Activated CD4-positive, CD25-positive, alpha-beta regulatory T cell treated with anti-CD3 and anti-CD28 coated beads, Interleukin-2, amount 50 U/mL, for 72 hours (primary cell): ENCODE data around the gene C2CD5.
A peak's percentile ranks its signal among the peaks of the same experiment; 100 is the strongest.
"Not testable (repeated sequence)": the region's sequence is repeated elsewhere in the genome, so short reads cannot be mapped to it uniquely, and the experiment has no call there.

Source experiments
- DNase-seq: peaks from one replicate; pipeline ENCODE4 v3.0.0; 2021

The C2CD5 gene

DNA sequence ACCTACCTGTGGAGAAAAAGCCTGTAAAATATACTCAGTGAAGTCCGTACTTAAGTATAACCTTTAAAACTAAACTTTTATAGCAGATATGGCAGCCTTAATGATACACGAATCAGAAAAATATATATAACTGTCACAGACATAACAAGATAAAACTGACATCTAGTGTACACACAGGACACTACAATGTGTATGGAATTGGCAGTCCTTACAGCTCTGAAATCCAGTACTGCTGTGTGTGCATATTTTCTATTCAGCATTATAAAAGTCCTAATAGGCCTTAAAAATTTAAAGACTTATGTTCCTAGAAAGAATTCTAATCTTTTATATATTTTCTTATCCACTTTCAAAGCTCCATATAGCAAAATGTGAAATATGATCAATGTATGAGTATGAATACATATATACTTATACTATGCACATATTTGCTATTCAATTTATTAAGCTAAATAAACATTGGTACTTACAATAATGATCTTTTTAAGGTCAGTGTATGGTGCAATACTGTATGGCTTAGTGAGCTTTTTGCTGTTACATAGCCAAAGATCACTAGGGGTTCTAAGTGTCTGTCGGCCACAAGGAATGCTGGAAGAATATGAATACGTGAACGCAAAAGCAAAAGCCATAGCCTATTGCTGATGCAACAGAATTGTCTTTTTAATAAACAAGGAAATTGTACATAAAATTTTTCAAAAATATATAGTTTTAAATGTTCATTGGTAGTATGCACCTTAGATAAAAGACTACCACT, 69.2 kb downstream of the C2CD5 start:
- no peak for DNase-seq

DNA sequence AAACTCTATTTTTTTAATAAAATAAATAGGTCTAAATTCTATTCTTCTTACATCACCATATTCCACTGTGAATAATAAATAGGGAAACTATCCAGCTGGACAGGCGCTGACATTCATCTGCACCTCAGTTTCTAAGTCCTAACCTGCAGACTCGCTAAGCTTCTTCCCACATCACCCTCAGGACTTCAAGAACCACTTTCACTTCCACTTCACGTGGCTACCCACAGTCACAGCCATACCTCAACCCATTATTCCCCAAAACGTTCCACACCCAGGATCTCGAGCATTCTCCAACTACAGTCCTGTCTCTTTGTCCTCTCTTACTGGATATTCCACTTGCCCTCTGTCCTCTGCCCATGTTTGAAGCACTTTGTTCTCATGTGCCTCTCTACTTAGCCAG, 71.1 kb downstream of the C2CD5 start:
- DNase-seq, result no peak

DNA sequence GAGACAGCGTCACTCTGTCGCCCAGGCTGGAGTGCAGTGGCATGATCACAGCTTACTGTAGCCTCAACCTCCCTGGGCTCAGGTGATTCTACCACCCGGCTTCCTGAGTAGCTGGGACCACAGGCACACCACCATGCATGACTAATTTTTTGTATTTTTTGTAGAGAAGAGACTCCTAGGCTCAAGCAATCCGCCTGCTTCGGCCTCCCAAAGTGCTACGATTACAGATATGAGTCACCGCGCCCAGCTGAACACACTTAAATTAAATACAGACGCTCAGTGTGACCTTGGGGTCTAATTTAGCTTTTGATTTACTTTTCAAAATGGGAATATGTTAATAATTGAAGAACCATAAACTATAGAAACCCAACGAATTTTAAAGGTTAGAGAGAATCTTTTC, 77.2 kb downstream of the C2CD5 start:
- DNase-seq, result no peak

DNA sequence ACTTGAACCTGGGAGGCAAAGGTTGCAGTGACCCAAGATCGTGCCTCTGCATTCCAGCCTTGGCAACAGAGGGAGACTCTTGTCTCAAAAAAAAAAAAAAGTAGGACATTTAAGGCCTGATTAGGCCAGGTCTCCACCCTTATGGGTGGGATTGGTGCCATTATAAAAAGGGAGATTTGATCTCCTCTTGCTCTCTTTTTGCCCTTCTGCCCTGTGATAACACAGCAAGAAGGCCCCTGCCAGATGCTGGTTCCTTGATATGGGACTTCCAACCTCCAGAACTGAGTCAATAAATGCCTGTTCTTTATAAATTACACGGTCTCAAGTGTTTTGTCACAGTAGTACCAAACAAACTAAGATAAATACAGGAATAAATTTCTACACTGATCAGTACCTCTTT, 81.0 kb downstream of the C2CD5 start:
- no peak for DNase-seq

DNA sequence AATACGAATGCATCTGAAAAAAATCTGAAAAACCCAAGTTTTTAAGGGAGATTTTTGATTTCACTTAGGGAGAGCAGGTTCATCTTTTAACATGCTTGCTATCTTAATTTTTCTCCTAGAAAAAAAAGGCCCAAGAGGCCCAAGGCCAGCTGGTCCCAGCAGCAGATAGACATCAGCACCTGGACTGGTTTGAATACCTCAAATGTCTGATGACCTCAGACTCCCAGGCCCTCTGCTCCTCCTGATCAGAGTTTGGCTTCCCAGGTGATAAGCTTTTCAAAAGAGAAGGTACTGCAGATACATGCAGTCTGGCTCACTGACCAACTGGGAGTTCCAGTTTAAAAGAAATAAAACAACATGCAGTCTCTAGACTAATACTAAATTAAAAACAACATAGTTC, 82.6 kb downstream of the C2CD5 start:
- no peak for DNase-seq

DNA sequence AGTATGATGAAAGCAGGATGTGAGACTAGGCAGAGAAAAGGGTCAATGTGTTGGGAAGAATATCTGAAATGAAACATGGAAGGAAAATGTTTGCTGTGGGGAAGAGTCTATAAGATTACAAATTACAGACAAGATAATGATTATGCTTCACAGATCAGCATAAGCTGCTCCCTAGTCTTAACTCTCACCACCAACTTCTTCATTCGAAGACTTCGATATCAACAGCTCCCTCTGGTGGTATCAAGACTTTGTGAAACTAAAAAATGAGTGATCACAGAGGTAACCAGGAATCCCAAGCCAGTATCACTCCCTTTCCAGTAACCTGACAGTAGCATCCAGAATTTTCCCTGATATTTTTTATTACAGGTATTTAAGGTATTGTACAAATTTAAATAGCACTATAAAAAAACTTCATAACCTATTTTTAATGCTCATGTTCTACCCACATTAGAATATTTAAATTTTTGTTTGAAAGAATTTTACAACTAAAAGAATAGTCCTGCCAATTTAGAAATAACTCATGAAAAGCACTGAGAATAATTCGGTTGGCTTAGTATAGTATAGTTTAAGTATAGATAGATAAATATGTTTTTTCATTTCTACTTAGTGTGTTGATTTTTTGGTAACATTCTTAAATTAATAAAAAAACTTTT, 84.4 kb downstream of the C2CD5 start:
- no peak for DNase-seq

DNA sequence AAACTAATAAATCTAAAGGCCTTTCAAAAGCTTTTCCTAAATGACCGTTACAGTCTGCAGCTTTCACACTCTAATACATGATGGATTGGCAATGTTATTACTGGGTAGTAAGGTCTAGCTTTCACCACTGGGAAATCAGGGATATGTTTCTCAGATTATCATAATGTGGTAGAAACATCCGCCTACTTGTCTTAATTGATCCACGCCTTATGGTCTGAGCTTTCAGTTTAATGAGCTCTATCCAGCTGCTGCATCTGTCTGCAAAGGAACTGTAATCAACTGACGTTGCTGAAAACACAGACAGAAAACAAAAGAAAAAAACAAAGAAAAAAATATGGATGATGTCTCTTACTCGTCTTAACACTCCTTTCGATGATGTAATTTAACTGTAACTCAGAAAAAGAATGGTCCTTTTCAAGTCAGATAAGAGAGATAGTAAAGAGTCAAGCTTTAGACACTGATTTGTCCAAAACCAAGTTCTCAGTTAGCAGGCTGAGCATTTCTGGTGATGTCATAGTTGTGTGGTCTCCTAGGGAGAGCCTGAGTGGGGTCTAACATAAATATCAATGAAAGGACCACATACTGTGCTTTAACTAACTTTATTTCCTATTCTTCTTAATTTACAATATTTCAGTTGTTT, 85.9 kb downstream of the C2CD5 start:
- no peak for DNase-seq

DNA sequence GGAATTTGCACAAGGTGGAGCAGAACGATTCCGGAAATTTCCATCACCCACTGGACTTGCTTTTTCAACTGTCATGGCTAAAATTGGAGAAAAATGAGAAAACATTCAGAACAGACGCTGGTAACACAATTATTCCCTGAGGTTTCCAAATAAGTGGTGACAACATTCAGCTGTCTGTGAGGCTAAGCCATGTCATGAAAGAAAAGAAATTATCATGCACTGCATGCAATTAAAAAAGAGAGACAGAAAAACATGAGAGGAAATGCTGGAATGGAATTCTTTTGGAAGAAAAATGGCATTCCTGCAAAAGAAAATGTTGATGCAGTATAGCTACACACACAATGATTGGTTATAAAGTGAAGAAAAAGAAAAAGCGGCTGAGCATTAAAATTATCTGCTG, 87.3 kb downstream of the C2CD5 start:
- no peak for DNase-seq

DNA sequence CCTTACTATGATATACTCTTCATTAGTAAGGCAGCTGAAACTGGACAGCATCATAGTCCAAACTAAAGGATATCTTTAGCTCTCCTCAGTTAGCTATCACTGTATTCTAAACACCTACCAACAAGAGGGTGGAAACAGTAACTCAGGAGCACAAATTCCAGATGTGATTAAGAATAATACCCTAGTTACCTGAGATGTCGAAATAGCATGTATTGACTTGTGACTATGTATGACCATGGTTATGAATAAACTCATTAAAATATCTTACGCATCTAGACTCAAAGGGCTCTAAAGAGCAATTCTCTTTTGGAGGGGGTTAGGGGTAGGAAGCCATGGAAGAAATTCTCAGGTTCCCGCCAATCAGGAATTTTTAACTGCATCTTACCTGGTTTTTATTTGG, 90.8 kb downstream of the C2CD5 start:
- DNase-seq, result no peak

DNA sequence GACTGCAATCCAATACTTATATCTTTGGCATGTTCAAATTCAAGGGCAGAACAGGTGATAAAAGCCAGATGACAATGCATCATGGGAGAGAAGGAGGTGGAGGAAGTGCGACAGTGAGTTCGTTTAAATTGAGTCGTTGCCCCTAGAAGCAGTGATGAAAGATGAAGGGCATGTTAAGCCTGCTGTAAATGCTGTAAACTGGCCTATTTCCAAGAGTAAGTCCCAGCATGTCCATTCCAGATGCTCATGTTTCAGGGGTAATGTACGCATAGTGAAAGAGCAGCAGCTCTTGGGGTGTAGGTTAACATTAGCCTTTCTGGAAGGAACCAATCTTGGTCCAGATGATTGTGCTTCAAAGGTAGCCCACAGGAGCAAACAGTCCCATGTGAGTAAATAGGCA, 97.1 kb downstream of the C2CD5 start:
- DNase-seq, result no peak

DNA sequence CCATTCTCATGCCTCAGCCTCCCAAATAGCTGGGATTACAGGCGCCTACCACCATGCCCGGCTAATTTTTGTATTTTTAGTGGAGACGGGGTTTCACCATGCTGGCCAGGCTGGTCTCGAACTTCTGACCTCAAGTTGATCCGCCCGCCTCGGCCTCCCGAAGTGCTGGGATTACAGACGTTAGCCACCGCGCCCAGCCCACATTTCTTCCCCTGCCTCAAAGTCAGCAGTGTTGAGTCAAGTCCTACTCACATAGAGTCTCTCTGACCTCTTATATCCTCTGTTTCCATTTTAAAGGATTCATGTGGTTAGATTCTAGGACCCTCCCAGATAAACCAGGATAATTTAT, 100.1 kb downstream of the C2CD5 start:
- not testable (repeated sequence) for DNase-seq

DNA sequence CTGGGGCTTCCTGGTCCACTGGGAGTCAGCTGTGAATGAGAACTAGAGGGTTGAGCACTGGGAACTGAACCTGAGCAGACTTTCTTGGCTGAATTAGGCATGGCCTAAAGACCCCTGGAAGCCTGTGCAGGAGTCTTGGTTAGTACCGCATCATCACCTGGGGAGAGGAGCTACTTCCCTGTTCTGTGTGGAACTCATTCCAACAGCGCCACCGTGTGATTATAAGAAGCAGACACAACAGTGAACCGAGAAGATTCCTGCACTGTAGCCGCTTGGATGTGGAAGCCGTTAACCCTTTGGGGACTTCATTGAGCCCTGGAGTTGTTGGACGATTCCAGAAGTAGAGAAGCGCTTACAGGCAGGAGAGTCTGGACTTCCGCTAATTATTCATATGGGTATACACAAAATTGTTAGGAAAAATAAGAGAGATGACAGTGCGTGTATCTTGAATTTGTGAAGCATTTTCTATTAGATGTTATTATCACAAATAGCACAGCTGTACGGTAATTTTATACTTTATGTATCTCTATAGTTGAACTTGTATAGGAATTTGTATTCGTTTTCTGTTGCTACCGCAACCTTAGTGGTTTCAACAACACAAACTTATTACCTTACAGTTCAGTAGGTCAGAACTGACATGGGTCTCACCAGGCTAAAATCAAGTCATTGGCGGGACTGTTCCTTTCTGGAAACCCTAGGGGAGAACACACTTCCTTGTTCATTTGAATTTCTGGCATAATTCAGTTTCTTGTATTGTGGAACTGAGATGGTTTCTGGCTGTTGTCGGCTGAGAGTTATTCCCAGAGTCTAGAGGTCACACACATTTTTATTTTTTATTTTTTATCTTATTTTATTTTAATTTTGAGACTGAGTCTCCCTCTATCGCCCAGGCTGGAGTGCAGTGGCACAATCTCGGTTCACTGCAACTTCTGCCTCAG, 100.7 kb downstream of the C2CD5 start:
- DNase-seq, result peak; percentile 42

DNA sequence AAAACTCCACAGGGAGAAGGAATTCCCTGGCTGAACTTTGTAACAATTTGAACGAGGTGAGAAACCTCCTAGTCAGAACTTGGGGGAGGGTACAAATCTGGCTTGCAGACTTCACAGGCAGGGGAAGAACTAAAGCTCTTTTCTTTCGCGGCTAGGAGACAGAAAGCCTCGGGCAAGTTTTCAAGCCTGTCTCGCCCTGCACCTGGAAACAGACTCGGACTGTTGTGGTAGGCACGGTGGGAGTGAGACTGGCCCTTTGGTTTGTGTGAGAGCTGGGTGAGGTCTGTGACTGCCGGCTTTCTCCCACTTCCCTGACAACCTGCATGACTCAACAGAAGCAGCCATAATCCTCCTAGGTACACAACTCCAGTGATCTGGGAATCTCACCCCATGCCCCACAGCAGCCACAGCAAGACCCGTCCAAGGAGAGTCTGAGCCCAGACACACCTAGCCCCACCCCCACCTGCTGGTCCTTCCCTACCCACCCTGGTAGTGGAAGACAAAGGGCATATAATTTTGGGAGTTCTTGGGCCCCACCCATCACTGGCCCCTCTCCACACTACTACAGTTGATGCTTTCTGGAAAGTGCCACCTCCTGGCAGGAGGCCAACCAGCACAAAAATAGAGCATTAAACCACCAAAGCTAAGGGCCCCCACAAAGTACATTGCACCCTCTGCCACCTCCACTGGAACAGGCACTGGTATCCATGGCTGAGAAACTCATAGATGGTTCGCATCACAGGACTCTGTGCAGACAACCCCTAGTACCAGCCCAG, 107.1 kb downstream of the C2CD5 start:
- DNase-seq, result no peak

DNA sequence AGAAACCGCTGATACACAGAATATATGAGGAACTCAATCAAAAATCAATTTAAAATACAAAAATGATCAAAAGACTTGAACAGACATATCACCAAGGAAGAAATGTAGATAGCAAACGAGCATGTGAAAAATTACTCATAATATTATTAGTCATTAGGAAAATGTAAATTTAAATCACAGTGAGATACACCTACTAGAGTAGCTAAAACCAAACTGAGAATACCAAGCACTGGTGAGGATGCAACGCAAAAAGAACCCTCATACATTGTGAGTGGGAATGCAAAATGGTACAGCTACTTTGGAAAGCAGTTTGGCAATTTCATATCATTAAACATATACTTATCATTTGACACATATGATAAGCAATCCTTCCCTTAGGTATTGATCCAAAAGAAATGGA, 108.8 kb downstream of the C2CD5 start:
- DNase-seq, result no peak

DNA sequence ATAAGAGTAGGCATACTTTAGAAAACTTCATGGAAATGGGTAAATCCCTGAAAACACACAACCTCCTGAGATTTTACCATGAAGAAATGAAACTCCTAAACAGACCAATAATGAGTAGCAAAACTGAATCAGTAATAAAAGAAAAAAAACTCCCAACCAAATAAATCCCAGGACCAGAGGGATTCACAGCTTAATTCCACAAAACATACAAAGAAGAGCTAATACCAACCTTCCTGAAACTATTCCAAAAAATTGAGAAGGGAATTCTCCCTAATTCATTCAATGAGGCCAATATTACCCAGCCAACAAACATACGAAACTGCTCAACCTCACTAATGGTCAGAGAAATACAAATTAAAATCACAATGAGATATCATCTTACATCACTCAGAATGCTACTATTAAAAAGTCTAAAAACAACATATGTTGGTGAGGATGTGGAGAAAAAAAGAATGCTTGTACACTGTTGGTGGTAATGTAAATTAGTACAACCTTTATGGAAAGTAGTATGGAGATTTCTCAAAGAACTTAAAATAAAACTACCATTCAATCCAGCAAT, 112.6 kb downstream of the C2CD5 start:
- DNase-seq, result no peak

DNA sequence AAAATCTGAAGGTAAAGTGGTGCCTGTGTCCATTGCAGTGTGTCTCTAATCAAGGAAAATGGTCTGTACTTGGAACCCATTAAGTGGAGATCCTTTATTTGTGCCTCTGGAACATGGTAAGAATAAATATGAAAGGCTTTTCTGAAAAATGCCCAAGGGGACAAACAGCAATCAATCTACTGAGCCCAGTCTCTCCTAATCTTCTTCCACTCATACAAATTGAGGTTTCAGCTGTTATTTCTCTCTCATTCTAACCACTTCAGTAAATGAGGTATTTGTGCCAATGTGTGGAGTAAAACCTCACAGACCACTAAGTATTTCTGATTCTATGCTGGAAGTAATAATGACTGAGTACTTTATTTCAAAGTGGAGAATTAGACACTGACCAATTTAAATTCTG, 127.5 kb downstream of the C2CD5 start:
- DNase-seq, result no peak

DNA sequence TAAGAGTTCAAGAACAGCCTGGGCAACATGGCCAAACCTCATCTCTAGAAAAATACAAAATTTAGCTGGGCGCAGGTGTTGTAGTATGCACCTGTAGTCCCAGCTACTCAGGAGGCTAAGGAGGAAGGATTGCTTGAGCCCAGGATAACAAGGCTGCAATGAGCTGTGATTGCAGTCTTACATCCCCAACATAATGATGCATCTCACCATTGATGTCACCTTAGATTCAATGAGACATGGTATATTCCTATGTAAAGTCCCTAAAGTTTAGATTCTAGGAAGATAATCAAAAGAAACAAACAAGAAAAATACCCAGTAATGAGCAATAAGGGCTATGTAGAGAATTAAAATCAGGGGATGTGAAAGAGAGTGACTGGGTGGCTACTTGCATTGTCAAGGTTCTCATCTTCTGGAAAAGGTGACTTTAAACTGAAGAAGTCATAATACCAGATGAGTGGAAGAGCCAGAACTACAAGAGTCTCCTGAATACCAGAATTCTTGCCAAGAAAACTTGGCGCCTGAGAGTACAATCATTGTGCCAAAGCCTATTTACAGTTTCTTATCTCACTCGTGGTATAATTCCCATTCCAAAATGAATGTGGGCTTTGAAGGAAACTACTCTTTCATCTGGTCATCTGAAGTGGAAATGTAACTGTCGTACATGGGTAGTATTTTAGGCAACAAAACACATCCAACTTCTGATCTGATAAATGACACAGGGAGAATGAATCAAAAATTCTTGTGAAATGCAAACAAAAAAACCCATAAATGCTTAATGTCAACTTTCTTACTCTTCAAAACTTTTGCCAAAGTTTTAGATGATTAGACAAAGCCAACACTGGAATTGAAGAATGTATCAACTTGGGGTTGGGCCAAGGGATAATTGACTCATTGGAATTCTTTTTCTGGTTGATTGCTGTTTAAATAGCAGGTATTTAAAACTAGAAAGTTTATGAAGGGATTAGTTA, 128.7 kb downstream of the C2CD5 start:
- no peak for DNase-seq

DNA sequence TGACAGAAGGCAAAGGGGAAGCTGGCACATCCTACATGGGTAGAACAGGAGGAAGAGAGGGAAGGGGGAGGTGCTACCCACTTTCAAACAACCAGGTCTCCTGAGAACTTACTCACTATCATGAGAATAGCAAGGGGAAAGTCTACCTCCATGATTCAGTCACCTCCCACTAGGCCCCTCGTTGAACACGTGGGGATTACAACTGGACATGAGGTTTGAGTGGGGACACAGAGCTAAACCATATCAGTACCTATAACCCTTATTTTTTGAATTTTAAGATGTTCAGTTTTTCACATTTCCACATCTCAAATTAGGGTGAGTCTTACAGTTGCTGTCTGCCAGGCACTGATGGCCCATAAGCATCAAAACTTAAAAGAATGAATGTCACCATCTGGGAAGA, 129.6 kb downstream of the C2CD5 start:
- DNase-seq, result no peak

DNA sequence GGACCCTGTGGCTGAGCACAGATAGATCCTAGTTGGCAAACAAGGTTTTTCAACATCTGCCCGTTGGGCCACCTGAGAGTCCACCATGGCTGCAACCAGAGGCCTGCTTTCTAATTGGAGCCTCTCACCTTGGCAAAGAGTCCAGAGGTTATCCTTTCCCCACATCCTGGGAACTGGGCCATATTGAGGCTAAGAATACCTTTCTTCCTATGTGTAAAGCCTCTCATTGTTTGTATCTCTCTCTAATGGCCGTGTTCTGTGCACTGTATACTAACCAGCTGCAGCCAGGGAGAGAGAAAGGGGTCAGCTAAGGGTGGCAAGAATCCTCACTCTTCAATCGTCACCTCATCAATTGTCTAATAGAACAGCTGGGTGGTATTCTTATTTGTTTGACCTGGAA, 130.8 kb downstream of the C2CD5 start:
- DNase-seq, result no peak

DNA sequence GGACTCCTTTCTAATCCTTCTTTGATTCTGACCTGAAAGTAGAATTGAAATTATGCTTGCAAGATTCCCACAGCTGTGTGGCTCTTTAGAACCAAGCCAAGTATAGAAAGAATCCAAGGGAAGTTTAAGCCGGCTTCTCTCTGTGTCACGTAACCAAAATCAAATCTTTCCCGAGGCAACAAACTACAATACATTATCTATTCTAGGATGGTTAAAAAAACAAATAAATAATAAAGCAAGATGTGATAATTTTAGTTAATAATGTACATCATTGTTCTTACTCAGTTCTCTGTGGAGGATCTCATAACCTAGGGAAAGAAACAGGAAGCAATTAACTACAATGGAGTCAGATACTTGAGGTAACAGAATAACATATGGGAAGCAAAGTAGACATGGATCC, 131.8 kb downstream of the C2CD5 start:
- no peak for DNase-seq

DNA sequence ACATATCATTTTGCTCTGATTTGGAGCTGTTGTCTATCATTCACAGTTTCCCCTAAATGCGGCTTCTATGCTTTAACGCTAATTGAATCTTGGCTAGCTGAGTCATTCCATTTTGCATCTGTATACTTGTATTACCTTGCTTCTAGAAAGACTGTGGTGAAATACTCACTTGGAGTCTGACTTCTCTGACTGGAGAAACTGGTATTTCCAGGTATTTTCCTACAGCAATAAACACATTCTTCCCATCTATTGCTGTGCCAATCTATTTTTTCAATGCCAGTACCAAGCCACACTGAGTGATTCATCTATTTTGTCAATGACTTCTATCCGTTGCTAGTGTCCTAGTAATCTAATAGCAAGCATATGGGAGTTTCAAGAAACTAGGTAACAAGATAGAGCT, 133.9 kb downstream of the C2CD5 start:
- no peak for DNase-seq
